GM08714 (cell line): ENCODE results near the gene BAHCC1.

Experiments used
- H3K4me3 ChIP-seq: fragments of 200-500 bp; sonication (Bioruptor generic); 2 replicates; pipeline ENCODE4 v1.5.1; 2014; ENCODE audit warnings: mild to moderate bottlenecking, low read length, inconsistent platforms
- ZNF274 ChIP-seq: IDR thresholded peaks from 2 replicates; pipeline ENCODE4 v1.6.1; 2012; ENCODE audit warnings: mild to moderate bottlenecking, low read depth, low read length

The BAHCC1 gene

GRCh38 chr17:81449351-81449750 lies 54.1 kb downstream of the BAHCC1 start:
- no peak overlapping the region for H3K4me3 ChIP-seq

GRCh38 chr17:81451823-81452222 lies 56.6 kb downstream of the BAHCC1 start:
- no peak overlapping the region for H3K4me3 ChIP-seq
- TF ChIP-seq ZNF274 = no peak

More at GRCh38 chr17:81449351-81449750, 54.1 kb downstream of the BAHCC1 start:
- TF ChIP-seq ZNF274 = no peak

- H3K4me3 ChIP-seq = no peak overlapping the region
- TF ChIP-seq ZNF274 = no peak
These were observed 57.3 kb downstream of the BAHCC1 start for GRCh38 chr17:81452551-81452950.

GRCh38 chr17:81453076-81453475 lies 57.8 kb downstream of the BAHCC1 start:
- no peak for TF ChIP-seq ZNF274
- H3K4me3 ChIP-seq = no peak overlapping the region

GRCh38 chr17:81453712-81454111 lies 58.5 kb downstream of the BAHCC1 start:
- no peak overlapping the region for H3K4me3 ChIP-seq
- no peak for TF ChIP-seq ZNF274

- no peak overlapping the region for H3K4me3 ChIP-seq
- no peak for TF ChIP-seq ZNF274
These were observed 59.2 kb downstream of the BAHCC1 start for GRCh38 chr17:81454473-81454872.

- no peak overlapping the region for H3K4me3 ChIP-seq
- no peak for TF ChIP-seq ZNF274
These were observed 60.1 kb downstream of the BAHCC1 start for GRCh38 chr17:81455387-81455786.

GRCh38 chr17:81456091-81456490 lies 60.8 kb downstream of the BAHCC1 start:
- no peak overlapping the region for H3K4me3 ChIP-seq
- no peak for TF ChIP-seq ZNF274

- no peak for TF ChIP-seq ZNF274
- H3K4me3 ChIP-seq = no peak overlapping the region
These were observed 61.5 kb downstream of the BAHCC1 start for GRCh38 chr17:81456798-81457197.

GRCh38 chr17:81457401-81457800 lies 62.1 kb downstream of the BAHCC1 start:
- no peak overlapping the region for H3K4me3 ChIP-seq
- TF ChIP-seq ZNF274 = no peak

- no peak for TF ChIP-seq ZNF274
- no peak overlapping the region for H3K4me3 ChIP-seq
These were observed 62.8 kb downstream of the BAHCC1 start for GRCh38 chr17:81457917-81458555.

- no peak overlapping the region for H3K4me3 ChIP-seq
- no peak for TF ChIP-seq ZNF274
These were observed 63.4 kb downstream of the BAHCC1 start for GRCh38 chr17:81458628-81459027.

- TF ChIP-seq ZNF274 = no peak
- no peak overlapping the region for H3K4me3 ChIP-seq
These were observed 64.0 kb downstream of the BAHCC1 start for GRCh38 chr17:81459224-81459623.

GRCh38 chr17:81459864-81460263 lies 64.6 kb downstream of the BAHCC1 start:
- no peak overlapping the region for H3K4me3 ChIP-seq
- TF ChIP-seq ZNF274 = no peak

- TF ChIP-seq ZNF274 = no peak
These were observed 65.7 kb downstream of the BAHCC1 start for GRCh38 chr17:81460856-81461460.

GRCh38 chr17:81461607-81462500 lies 66.6 kb downstream of the BAHCC1 start:
- no peak for TF ChIP-seq ZNF274
- no peak overlapping the region for H3K4me3 ChIP-seq

More at GRCh38 chr17:81460856-81461460, 65.7 kb downstream of the BAHCC1 start:
- H3K4me3 ChIP-seq = no peak overlapping the region
